Stimulated activated CD8-positive, alpha-beta memory T cell treated with anti-CD3 and anti-CD28 coated beads, Interleukin-4, amount 100 ng/mL, for 48 hours (primary cell): ENCODE results near the gene NTMT2.
"Not testable (repeated sequence)": the region's sequence is repeated elsewhere in the genome, so short reads cannot be mapped to it uniquely, and the experiment has no call there.

Experiments
- DNase-seq: peaks from one replicate; pipeline ENCODE4 v3.0.0-alpha.2; 2020

NTMT2 gene

DNA sequence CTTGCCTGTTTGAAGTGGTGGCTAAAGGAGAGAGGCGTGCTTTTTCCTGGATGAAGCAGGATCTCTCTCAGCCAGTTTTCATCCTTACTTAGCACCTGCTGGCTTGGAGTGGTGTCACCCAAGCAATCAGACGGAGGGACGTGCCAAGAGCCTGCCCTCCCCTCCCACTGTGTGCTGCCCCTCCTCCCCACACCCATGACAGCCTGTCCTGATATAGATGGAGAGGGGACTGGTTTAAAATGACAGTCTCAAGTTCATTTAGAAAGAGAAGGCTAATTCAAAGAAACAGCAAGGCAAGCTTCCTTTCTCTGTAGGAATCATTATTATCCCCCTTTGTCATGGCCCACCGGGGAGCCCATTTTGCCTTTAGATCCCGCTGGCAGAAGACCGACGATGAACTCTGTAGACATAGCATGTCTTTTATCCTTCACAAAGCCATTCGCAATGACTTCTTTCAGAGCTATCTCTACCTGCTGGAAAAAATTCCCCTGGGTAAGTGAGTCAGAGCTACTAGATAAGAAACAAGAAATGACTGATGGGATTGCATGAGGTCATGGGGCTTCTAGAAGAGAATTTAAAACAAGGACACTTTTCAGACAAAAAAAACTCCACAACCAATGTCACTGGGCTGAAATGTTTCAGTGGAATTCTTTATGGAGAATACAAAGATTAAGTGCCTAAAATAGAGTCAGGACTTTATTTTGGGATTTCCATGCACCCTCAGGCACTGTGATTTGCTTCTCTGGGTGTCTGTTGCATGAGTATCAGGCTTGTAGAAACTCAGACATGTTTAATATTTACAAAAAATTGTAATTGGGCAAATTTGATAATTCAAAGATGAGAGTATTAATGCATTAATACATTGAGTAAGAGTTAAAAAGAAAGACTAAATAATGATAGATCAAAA, at the start of gene NTMT2:
NTMT2 (plus strand) TSS at position 190 of the 907 bp plus-strand sequence; CDS start at position 339, 149 bp downstream.
- no peak for DNase-seq

DNA sequence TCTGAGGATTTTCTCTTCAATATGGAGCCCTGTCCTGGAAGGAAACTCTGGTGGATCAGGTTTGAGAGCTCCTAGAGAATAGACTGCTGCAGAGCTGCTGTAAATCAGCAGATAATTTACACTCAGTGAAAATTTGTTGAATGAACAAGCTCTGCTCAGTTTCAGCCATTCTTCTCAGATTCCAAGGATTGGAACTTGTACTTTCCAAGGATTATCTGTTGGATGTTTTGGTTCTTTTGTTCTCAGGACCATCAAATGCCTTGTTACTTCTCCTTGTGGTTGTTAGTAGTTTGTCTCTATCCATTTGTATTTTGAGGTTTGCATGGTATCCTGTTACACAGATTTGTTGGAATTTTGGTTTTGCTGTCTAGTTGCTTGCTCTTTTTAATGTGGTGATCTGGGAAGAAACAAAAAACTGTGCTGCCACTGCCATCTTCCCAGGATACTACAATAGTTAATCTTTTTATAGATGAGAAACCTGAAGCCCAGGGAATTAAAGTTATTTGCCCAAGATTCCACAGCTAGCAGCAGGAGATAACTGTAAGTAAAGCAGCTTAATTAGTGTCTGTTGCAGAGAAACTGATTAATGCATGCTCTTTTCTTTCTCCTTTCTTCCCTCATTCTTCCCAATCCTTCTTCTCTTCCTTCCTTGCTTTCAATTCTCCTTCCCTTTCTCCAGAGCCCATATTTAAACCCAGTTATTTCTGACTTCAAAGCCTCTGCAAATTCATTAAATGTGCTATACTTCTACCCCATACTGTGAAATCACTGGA, 49.6 kb upstream of the NTMT2 start:
- DNase-seq, result no peak

DNA sequence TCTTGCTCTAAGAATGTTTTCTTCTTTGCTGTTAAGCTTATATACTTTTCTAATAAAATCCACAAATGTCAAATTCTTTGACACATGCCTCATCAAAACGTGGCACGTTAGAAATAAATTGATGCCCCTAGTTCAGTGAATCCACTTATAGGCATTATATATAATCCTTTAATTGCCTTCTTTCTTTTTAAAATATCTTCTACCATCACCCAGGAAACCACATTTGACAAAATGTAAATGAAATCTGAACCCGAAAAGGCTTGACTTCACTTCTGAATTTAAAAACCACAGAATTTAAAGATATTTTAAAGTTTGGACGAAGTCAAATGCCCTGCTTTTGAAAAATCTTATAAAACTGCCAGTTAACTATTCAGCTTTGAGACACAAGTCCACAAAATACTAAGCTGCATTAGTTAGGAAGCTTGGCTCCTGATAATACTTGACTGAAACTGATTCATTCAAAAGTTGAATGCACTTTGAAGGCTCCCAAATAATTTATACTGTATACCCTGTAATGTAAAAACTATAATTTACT, 48.9 kb upstream of the NTMT2 start:
- DNase-seq, result no peak

DNA sequence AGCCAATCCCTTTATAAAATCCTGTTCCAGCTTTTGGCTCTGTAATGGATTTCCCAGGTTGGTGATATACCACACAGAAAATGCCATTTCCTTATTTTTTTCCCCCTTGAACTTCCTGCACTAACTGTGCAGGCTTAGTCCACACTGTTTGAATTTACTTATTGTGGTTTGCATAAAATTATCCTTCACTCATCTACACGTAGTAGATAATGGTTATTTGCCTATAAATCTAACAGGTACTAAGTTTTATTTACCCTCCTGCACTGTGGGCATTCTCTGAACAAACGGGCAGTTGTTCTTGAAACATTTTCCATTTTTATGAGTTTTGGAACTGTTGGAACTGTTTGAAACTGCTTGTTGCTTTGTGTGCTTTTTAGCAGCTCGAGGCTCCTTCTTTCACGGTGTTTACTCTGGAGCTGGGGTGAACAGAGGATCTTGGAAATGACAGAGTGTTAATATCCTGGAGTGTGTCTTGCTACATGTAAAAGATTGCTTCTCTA, 48.3 kb upstream of the NTMT2 start:
- no peak for DNase-seq

DNA sequence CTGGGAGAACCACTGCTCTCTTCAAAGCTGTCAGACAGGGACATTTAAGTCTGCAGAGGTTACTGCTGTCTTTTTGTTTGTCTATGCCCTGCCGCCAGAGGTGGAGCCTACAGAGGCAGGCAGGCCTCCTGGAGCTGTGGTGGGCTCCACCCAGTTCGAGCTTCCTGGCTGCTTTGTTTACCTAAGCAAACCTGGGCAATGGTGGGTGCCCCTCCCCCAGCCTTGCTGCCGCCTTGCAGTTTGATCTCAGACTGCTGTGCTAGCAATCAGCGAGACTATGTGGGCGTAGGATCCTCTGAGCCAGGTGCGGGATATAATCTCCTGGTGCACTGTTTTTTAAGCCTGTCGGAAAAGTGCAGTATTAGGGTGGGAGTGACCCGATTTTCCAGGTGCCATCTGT, 32.6 kb upstream of the NTMT2 start:
- not testable (repeated sequence) for DNase-seq

DNA sequence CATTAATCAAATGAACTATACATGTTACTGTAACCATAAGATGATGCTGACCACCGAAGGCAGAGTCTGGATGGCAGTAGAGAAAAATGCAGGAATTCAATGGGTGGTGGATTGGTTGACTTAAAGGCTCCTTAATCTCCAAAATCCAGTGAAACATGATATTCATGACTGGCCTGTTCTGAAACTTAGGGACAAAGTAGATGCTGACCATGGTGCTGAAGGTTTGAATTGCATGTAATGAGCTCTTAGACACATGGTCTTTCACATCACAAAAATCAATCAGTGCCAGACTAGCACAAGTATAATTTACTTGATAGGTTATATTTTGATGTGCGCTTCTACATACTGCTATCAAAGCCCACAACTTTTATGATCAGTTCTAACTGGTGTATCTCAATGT, 30.9 kb upstream of the NTMT2 start:
- DNase-seq, result no peak

DNA sequence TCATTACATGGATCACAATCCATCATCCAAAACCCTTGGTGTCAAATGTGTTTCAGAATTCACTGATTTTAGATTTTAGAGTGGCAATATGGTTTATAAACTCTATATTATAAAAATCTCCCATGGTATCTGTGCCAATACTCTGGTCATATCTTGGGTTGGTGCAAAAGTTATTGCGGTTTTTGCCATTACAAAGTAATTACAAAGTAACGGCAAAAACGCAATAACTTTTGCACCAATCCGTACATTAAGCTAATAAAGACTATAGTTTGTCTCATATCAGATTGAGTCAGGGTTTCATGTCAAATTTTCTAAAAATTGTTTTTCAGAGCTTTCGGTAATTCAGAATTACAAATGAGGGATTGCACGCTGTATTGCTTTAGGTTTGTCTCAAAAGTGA, 23.4 kb upstream of the NTMT2 start:
- no peak for DNase-seq

DNA sequence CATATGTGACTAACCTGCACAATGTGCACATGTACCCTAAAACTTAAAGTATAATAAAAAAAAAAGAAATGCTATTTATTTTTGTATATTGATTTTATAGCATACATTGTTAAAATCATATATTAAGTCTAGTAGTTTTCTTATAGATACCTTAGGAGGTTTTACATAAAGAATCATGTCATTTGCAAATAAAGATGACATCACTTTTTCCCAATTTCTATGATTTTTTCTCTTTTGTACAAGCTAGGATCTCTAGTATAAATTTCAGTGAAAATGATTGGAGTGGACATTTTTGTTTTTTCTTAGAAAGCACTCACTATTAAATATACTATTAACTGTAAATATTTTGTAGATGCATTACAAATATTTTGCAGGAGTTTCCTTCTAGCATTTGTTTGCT, 20.5 kb upstream of the NTMT2 start:
- no peak for DNase-seq

DNA sequence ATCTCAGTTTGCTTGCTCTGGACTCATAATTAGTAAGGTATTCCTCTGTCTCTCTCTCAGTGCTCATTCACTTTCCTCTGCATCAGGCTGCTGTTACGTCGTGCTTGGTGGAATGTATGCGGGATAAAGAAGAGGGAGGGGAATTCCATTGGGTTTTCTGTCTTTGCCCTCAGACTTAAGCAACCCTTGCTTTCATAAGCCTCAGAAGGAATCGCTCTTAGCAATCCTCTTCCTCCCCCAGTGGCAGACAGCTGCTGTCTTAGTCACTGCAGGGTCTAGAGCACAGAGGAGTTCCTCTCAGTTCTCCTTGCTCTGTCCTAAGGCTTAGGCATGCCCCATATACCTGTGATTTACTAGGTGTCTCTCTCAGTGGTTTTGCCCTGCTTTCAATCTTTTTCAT, 19.1 kb upstream of the NTMT2 start:
- no peak for DNase-seq

DNA sequence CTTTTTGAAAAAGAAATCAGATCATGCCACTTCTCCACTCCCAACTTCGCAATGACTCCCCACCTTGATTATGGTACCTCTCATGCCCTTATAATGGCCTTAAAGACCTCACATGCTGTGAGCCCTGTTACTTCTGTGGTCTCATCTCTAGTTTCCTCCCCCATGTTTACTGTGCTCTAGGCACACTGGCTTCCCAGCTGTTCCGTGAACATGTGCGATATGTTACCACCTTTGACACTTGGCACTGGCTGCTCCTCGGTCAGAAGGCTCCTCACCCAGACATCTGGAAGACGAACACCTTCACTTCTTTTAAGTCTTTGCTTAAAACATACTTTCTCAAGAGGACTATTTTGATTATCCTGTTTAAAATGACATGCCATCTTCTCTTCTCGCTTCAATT, 14.3 kb upstream of the NTMT2 start:
- DNase-seq, result no peak

DNA sequence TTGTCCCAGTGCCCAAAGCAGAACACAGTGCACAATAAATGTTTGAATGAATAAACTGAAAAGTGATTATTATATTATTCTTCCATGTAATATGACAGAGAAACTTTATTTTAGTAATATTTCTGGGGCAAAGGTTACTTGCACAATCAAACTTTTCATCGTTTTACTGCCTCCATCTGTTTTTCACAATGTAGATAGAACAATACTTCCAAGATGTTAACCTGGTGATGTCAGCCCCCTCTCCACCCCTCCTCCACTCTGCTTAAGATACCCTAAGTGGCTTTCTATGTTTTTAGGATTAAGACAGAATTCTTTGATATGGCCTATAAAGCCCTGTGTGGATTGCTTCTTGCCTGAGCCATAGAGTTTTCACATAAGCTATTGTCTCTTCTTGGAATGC, 13.8 kb upstream of the NTMT2 start:
- no peak for DNase-seq

DNA sequence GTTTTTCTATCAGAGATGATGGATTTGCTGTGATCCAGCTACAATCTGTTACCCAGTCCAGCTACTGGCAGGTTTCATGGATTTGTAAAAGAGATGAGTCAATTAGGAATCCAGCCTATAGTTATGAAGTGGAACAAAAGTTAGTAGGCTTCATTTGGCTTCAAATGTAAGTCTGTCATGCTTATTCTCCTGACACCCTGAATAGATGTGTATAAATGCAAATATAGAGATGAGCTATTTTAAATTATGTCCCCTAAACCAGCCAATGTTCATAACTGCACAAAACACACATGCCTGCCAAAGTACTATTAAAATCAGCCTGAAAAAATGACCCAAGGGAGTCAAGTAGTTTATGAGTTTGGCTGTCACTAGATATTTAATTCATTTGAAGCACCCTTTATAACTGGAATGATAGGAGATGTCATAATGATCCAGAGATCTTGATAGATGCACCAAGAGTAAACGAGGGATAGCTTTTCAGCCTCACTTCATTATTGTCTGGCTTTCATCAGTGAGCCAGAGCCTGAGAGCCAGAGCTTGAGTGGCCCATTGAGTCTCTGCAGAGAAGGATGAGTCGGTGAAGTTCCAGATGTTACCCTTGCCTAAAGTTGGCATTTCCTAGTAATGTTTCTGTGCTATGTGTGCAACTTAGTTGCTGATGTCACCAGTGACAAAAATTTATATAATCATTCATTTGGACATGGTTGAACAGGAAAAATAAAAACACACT, 11.8 kb upstream of the NTMT2 start:
- no peak for DNase-seq

DNA sequence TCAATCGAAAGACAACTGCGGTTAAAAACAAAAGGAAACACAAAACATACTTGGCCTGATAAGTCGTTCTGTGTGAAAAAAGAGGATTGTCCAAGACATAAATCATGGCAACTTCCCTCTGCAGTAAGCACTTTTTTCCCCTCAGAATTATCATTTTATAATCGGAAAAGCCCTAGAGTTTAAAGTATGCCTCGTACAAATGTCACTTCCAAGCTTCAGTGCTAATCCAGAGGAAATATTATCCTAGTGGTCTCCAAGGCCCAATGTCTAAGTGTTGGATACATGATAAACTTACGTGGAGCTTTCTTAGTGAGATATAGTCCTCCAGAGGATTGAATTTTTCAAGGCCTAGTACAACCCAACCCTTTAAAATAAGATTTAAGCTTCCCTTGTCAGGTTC, 11.2 kb upstream of the NTMT2 start:
- no peak for DNase-seq

DNA sequence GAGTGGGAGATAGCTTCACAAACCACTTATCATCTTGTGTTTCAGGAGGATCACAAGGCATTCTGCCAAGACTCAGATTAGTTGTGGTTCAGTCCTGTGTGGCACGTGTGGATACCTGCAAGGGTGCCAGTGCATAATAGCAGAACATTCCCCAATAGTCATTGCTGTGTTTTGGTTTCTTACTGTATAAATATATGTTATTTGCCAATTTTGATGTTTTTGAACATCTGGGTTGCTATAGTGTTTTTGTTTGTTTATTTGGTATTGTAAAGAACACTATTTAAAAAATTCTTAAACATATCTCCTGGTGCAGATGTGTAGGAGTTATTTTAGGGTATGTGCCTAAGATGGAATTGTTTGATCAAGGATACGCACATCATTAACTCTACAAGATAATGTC, 5.4 kb upstream of the NTMT2 start:
- no peak for DNase-seq

DNA sequence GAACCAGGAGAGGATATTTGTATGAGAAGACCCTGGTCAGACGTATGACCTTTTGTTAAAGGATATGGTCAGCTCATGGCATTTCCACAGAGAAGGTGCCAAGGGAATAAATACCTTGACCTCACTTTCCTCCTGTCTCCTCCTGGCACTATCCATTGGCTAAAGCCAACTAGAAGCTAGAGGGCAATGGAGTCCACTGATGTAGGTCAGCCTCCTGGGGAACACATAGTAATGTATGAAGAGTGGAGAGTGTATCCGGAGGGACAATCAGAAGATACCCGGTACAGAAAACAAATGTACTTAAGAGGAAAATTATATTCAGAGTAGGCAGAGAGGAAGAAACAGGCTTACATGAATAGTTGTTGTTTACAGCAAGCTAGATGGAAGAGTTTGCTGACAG, 698 bp upstream of the NTMT2 start:
- DNase-seq, result no peak

DNA sequence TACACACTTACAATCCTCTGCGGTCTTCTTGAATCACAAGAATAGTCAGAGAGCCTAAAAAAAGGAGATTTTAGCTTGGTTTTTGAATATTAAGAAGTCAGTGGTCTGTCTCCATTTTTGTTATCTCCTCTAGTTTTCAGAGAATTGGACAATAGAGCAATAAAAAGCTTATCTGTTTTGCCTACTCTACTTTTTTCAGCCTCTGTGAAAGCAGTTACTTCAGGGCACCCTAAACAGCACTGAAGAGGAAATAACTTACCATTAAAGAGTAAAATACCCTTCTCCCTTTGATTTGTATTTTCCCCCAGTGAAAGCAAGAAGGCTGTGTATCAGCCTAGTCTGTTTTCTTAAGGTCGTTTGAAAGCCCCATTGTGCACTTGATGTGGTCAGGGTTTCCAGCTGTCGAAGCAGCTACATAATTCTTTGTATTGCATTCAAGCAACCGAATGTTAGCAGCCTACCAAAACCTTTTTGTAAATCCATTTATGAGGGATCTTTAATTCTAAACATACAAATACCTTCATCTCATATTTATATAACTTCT, 1.0 kb downstream of the NTMT2 start:
- DNase-seq, result no peak

DNA sequence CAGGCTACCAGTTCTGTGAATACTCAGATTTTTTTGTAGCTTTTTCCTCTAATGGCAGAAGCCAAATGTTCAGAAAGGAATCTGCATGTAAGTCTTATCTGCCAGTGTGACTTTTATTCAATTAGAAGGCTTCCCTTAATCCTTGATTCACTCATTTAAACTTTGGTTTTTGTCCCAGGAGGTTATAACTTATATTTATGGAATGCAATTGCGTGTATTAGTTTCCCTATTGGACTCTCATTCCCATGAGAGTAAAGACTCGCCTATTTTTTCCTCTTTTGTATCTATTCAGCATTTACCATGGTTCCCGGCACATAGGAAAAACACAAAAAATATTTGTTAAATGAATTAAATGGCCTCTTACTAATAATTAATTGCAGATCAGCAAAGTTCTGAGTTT, 3.5 kb downstream of the NTMT2 start:
- DNase-seq, result no peak

DNA sequence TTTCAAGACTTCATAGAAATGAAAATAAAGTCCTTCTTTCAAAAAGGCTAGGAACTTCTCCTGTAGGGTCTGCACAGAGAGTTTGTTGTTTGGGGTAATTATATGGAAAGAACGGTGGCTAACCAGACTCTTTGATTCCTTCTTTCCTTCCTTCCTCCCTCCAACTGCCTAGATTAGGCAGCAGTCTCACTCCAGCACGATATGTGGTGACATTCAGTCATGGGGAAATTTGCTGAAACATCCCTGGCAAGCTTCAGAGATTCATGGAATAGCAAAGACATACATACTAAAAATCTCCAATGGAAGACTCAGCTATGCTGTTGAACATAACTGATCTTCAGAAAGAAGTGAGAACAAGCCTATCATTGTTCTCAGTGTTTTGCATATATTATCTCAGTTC, 4.3 kb downstream of the NTMT2 start:
- DNase-seq, result no peak

DNA sequence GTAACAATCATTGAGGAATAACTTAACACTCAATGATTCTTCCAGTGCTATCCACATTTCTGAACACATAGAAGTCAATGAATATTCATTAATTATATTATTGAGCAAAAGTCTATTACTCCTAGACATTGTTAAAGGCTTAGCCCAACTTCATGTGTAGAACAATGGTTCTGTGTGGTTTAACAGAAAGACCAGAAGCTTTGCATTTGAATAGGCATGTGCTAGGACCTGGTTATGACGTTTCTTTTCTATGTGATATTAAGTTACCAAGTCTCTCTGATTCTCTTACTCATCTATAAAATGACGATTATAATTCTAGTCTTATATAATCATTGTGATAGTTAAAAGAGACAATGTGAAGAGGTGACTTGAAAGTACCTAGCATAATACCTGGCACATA, 5.2 kb downstream of the NTMT2 start:
- no peak for DNase-seq

DNA sequence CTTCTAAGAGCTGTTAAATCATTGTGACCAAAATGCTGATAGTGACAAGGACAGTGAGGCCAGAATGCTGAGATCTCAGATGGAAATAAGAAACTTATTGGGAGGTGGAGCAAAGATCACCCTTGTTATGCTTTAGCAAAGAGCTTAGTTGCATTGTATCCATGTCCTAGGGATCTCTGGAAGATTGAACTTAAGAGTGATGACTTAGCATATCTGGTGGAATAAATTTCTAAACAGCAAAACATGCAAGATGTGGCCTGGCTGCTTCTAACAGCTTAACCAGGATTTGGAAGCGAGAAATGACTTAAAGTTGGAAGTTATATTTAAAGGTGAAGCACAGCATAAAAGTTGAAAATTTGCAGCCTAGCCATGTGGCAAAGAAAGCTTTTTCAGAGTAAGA, 7.7 kb downstream of the NTMT2 start:
- DNase-seq, result no peak

DNA sequence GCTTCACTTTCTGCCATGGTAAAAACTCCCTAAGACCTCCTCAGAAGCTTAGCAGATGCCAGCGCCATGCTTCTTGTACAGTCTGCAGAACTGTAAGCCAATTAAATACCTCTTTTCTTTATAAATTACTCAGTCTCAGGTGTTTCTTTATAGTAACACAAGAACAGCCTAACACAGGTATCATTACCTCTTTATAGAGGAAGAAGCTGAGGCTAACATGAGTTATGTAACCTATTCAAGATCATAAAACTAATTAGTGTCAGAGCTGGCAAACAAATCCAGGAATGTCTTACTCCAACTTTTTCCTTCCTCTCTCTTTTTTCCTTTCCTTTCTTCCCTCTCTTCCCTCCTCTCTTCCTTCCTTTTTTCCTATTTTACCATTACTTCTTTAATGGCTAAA, 9.3 kb downstream of the NTMT2 start:
- no peak for DNase-seq

DNA sequence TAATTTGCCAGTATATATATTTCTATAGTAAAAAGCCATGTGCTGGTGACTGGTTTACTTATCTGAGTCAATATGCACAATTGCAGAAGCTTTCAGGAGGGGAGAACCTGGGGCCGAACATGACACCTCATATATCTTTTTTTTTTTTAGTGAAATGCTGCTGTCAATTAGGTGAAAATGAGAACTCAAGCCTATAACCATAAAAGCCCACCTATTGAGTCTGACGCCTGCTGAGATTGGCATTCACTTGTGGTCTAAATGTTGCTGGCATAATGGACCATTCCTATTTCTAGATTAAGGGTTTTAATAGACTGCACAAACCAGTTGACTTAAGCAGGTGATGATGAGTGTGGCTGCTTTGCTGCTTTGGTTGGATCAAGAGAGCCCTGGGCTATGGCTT, 10.8 kb downstream of the NTMT2 start:
- no peak for DNase-seq

DNA sequence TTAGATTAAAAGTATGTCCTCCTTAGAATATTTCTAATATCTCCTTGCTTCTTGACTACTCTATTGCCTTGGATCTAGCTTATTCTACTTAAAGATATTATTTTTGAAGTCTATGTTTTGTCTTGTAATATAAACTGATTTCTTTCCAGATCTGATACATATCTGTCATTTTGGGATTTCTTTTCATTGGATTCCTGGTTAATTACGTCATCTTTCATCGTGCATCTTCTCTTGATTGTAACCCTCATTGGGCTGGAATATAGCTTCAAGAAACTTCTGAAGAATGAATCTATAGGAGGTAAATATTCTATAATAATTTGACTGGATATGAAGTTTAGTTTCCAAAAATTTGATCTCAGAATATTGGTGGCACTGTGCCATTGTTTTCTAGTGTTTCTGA, 12.1 kb downstream of the NTMT2 start:
- DNase-seq, result no peak
